Esophagus muscularis mucosa (tissue), 4 donors: ENCODE results near the gene SH3BGRL. TPM values are rescaled to one million over a fixed set of nuclear protein-coding genes. Genes with fewer than 3 reads are reported as not detected.
A peak's percentile ranks its signal among the peaks of the same experiment; 100 is the strongest.

Source experiments
- DNase-seq: peaks from one replicate; pipeline ENCODE4 v3.0.0-alpha.2; 2017; ENCODE audit errors: extremely low spot score
- H3K27ac ChIP-seq, 4 donors: fragments of 200-600 bp; sonication (generic); replicated peaks in 1 of 4; 1 replicate in 3 of 4; 2 replicates in 1 of 4; pipeline ENCODE4 v1.5.1; 2016 to 2019; ENCODE audit warnings: mild to moderate bottlenecking in 1 of 4
- H3K27me3 ChIP-seq, 4 donors: fragments of 200-600 bp; sonication (generic); one replicate each; pipeline versions ENCODE4 v1.5.1 to v1.6.0; 2016 to 2019
- H3K36me3 ChIP-seq, 4 donors: fragments of 200-600 bp; sonication (generic); one replicate each; pipeline ENCODE4 v1.5.1; 2016 to 2019
- H3K4me1 ChIP-seq, 4 donors: fragments of 200-600 bp; sonication (generic); one replicate each; pipeline ENCODE4 v1.5.1; 2016 to 2019
- H3K4me3 ChIP-seq, 4 donors: fragments of 200-600 bp; sonication (generic); 1 replicate in 2 of 4; 2 replicates in 2 of 4; pipeline ENCODE4 v1.5.1; 2016 to 2019; ENCODE audit warnings: mild to moderate bottlenecking in 4 of 4, moderate library complexity in 1 of 4
- H3K9me3 ChIP-seq, 4 donors: fragments of 200-600 bp; sonication (generic); 1 replicate in 3 of 4; 2 replicates in 1 of 4; pipeline ENCODE4 v1.5.1; 2016 to 2019
- EP300 ChIP-seq: sonication (generic); formaldehyde crosslinking; IDR thresholded peaks from one replicate; pipeline ENCODE4 v1.6.1; 2017; ENCODE audit warnings: antibody characterized with exemption
- POLR2A ChIP-seq: fragments of 450-650 bp; IDR thresholded peaks from one replicate; pipeline ENCODE4 v1.6.1; 2017; ENCODE audit warnings: antibody characterized with exemption, moderate library complexity, mild to moderate bottlenecking, low read depth
- POLR2AphosphoS5 ChIP-seq, 2 donors: sonication (generic); formaldehyde crosslinking; IDR thresholded peaks; one replicate each; pipeline ENCODE4 v1.6.1; 2017; ENCODE audit warnings: antibody characterized with exemption in 2 of 2
- WGBS: methylation state at CpG from one replicate; pipeline ENCODE4 v1.1.5; 2018; 5-methylcytosine and 5-hydroxymethylcytosine counted together
- intact Hi-C: fragments of 100-400 bp; cut with DNase I; formaldehyde crosslinking; loops from one replicate; pipeline ENCODE4 v1.15.1; 2023
- total RNA-seq, 4 donors: library from RNA; depleted of rRNA; stranded (reverse); fragments of >200 nt; gene quantifications; one replicate each; pipeline versions ENCODE4 v1.1.0 to v1.2.1, GENCODE V29; 2016
- TF ChIP-seq, protein P1 (sequence below), 3 experiments: fragments of 200-600 bp in 2 of 3; fragments of 450-650 bp in 1 of 3; sonication (generic) in 2 of 3; IDR thresholded peaks; one replicate each; pipeline ENCODE4 v1.5.1; 2017 to 2019; ENCODE audit warnings: antibody characterized with exemption in 3 of 3, mild to moderate bottlenecking in 2 of 3, moderate library complexity in 1 of 3

Gene SH3BGRL
- 100 to 1,000 TPM; 251 to 338 (median 290) TPM for total RNA-seq

DNA sequence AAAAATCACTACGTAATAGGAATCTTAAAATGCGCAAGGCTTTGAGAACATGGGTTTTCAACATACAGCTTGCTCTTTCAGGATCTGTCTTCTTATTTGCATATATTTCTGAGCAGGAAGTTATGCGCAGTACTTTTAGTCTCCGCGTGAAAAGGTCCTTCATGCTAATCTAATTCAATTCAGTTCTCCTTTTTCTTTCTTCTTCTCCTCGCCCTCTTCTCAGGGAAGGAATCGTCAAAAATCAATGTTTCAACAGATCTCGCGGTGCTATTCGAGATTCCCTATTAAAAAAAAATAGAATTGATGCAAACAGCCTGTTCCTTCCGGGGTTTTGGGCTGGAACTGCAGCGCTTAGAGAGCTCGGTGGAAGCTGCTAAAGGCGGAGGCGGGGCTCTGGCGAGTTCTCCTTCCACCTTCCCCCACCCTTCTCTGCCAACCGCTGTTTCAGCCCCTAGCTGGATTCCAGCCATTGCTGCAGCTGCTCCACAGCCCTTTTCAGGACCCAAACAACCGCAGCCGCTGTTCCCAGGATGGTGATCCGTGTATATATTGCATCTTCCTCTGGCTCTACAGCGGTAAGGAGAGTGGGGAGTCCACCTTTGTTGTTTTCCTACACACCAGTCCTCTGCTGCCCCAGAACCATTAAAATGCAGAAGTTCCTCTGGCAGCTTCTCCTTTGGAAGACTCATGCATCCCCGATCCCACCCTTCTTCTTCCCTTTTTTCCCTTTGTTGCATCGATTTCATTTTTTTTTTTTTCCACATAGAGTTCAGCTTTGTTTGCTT, at the start of gene SH3BGRL, which contains the start of gene HMGN5:
Gene SH3BGRL, plus strand, starts transcription at position 432 of the 785 bp plus-strand sequence. Its CDS starts 99 bp downstream, at position 531.
Gene HMGN5, minus strand, starts transcription at position 243 of the 785 bp plus-strand sequence. CDS start 80,364 bp downstream, outside the sequence.
- H3K4me1 ChIP-seq = peaks cover 0 to 16% (median 11%) of the 10 kb centered on the region in 4 donors
- intact Hi-C loops = loop anchor here (5.0 kb wide), 1 partner anchor 60 kb away; no protein-coding TSS in a partner anchor
- H3K27me3 ChIP-seq = no peaks in the 10 kb centered on the region
- H3K9me3 ChIP-seq = no peaks in the 10 kb centered on the region
- WGBS = 25% methylated on average over 23 of the region's 23 CpGs
- peak within 1 kb of the TSS; percentile 58 to 73 (median 64) for H3K4me3 ChIP-seq
- TF ChIP-seq, protein P1, sequence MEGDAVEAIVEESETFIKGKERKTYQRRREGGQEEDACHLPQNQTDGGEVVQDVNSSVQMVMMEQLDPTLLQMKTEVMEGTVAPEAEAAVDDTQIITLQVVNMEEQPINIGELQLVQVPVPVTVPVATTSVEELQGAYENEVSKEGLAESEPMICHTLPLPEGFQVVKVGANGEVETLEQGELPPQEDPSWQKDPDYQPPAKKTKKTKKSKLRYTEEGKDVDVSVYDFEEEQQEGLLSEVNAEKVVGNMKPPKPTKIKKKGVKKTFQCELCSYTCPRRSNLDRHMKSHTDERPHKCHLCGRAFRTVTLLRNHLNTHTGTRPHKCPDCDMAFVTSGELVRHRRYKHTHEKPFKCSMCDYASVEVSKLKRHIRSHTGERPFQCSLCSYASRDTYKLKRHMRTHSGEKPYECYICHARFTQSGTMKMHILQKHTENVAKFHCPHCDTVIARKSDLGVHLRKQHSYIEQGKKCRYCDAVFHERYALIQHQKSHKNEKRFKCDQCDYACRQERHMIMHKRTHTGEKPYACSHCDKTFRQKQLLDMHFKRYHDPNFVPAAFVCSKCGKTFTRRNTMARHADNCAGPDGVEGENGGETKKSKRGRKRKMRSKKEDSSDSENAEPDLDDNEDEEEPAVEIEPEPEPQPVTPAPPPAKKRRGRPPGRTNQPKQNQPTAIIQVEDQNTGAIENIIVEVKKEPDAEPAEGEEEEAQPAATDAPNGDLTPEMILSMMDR (IDR thresholded peaks at IDR 0.05) = no peak
- peak; percentile 62 to 66 for TF ChIP-seq POLR2AphosphoS5 (IDR thresholded peaks at IDR 0.05)
- peak; percentile 92 for DNase-seq
- H3K27ac ChIP-seq = peak within 1 kb of the TSS; percentile 82 to 85 (median 82)
- no peaks in the 10 kb centered on the region for H3K36me3 ChIP-seq

DNA sequence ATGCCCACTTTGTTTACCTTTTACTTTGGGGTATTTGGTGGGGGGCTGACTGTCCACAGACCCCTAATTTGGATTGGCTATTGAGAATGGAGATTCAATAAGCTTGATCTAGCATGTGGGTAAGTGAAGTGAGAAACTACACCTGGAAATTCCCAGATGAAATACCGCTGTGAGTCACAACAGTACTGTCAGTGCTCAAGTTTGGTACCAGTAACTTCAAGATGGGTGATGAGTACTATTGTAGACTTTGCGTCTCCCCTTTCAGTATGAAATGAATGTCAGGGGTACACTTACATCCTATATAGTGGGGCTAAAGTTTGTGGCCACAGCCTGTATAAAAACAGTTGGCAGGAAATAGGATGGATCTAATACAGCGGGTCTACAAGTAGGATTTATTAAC, 33.5 kb upstream of the SH3BGRL start:
- H3K27me3 ChIP-seq = no peaks in the 10 kb centered on the region
- DNase-seq = no peak
- H3K4me1 ChIP-seq = no peaks in the 10 kb centered on the region
- no peak overlapping the region for H3K27ac ChIP-seq
- H3K36me3 ChIP-seq = no peaks in the 10 kb centered on the region
- intact Hi-C loops = no loop called here
- H3K9me3 ChIP-seq = no peaks in the 10 kb centered on the region
- 66% methylated on average over 3 of the region's 3 CpGs for WGBS
- H3K4me3 ChIP-seq = no peak overlapping the region
- TF ChIP-seq POLR2A = no peak
- TF ChIP-seq, protein P1 (IDR thresholded peaks at IDR 0.05) = no peak
- TF ChIP-seq POLR2AphosphoS5 (IDR thresholded peaks at IDR 0.05) = no peak
- no peak for TF ChIP-seq EP300

DNA sequence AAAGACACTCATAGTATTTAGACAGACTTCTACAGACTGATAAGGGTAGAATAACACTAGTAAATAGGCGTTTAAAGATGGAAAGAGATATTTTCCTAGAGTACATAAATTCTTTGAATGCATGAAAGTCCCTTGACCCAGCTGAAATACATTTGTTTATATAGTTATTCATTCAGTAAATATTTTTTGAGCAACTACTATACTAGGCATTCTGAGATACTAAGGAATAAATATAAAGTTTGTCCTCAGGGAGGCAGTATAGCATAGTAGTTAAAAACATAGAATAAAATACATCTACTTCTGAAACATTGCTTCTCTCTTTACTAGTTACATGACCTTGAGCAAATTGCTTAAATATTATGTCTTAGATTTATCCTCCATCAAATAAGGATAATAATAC, 27.6 kb upstream of the SH3BGRL start:
- no peak for DNase-seq
- H3K9me3 ChIP-seq = no peaks in the 10 kb centered on the region
- no peak overlapping the region for H3K4me3 ChIP-seq
- H3K27ac ChIP-seq = no peak overlapping the region
- 29% methylated on average over 1 of the region's 1 CpG for WGBS
- no peaks in the 10 kb centered on the region for H3K4me1 ChIP-seq
- intact Hi-C loops = loop anchor here (2.0 kb wide), 1 partner anchor 203 kb away; no protein-coding TSS in a partner anchor
- H3K36me3 ChIP-seq = no peaks in the 10 kb centered on the region
- TF ChIP-seq EP300 = no peak
- TF ChIP-seq, protein P1 (IDR thresholded peaks at IDR 0.05) = peak in 2 of 3 experiments; percentile 23 to 31
- no peaks in the 10 kb centered on the region for H3K27me3 ChIP-seq

DNA sequence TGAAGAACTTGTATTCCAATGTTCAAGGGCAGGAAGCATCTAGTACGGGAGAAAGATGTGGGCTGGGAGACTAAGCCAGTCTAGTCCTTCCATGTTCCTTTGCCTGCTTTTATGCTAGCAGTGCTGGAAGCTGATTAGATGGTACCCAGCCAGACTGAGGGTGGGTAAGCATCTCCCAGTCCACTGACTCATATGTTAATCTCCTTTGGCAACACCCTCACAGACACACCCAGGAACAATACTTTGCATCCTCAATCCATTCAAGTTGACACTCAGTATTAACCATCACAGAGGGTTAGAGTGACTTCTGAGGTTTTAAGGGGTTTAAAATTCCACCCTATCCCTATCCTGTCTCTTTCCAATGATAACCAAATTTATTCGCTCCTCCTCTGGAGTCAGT, 6.6 kb upstream of the SH3BGRL start:
- intact Hi-C loops = no loop called here
- TF ChIP-seq EP300 (no peak), POLR2AphosphoS5 (IDR thresholded peaks at IDR 0.05) (no peak), POLR2A (no peak)
- TF ChIP-seq, protein P1 (IDR thresholded peaks at IDR 0.05) = no peak

More for the DNA sequence above, 6.6 kb upstream of the SH3BGRL start:
- no peak overlapping the region for H3K4me3 ChIP-seq
- H3K36me3 ChIP-seq = no peaks in the 10 kb centered on the region
- no peaks in the 10 kb centered on the region for H3K27me3 ChIP-seq
- WGBS = 66% methylated on average over 2 of the region's 2 CpGs
- DNase-seq = no peak
- H3K4me1 ChIP-seq = no peaks in the 10 kb centered on the region
- H3K27ac ChIP-seq = no peak overlapping the region
- no peaks in the 10 kb centered on the region for H3K9me3 ChIP-seq
